ENCODE data around the gene FGF2.

The FGF2 gene

GRCh38 chr4:122857160-122857559, 30.5 kb downstream of the FGF2 start:
- H3K4me1 ChIP-seq (ENCODE audit: control insufficient read depth, insufficient read depth, low read depth, low read length), result peaks cover 7% of the 10 kb centered on the region
- peaks cover 0 to 2% of the 10 kb centered on the region in 2 experiments for H3K36me3 ChIP-seq (ENCODE audit: control insufficient read depth in 1 of 2, insufficient read depth in 2 of 2, low read depth in 1 of 2, low read length in 2 of 2)
- no peak overlapping the region for H4K8ac ChIP-seq (ENCODE audit: low read length)
- H3K18ac ChIP-seq (ENCODE audit: low read depth in 1 of 2, low read length in 2 of 2), result no peak overlapping the region
- H3K23ac ChIP-seq (ENCODE audit: low read length in 2 of 2), result no peak overlapping the region
- H3K27me3 ChIP-seq (ENCODE audit: control insufficient read depth in 1 of 2, insufficient read depth in 1 of 2, low read length in 2 of 2), result no peaks in the 10 kb centered on the region
- no peak overlapping the region for H2AK5ac ChIP-seq (ENCODE audit: low read length, severe bottlenecking)
- H3K9me3 ChIP-seq (ENCODE audit: control insufficient read depth, low read length), result no peaks in the 10 kb centered on the region
- no peak overlapping the region for H3K4ac ChIP-seq (ENCODE audit: low read depth in 1 of 2, low read length in 2 of 2)
- H3K4me3 ChIP-seq (ENCODE audit: insufficient read depth in 1 of 2, low read depth in 1 of 2, low read length in 2 of 2), result no peak overlapping the region
- no peak overlapping the region for H3K14ac ChIP-seq (ENCODE audit: low read length in 2 of 2)
- H2BK5ac ChIP-seq (ENCODE audit: low read depth, low read length, poor library complexity, severe bottlenecking), result no peak overlapping the region
- no peak overlapping the region for H3K4me2 ChIP-seq (ENCODE audit: low read length, poor library complexity, severe bottlenecking)
- no peak overlapping the region for H2BK120ac ChIP-seq (ENCODE audit: low read depth, low read length)
- H2BK15ac ChIP-seq (ENCODE audit: low read depth, poor library complexity, severe bottlenecking), result no peak overlapping the region
- H3K9ac ChIP-seq (ENCODE audit: low read length), result no peak overlapping the region
- H3K79me1 ChIP-seq (replicated peaks; ENCODE audit: low read length, poor library complexity, severe bottlenecking), result no peaks in the 10 kb centered on the region
- no peak overlapping the region for H3K27ac ChIP-seq (ENCODE audit: low read length, poor library complexity, severe bottlenecking)
- no peak for DNase-seq
- H4K91ac ChIP-seq (ENCODE audit: low read length), result no peak overlapping the region
- no peak overlapping the region for H2AFZ ChIP-seq (ENCODE audit: low read depth, low read length)
- no peak overlapping the region for H2BK12ac ChIP-seq (ENCODE audit: low read length in 2 of 2)
- 100% methylated on average over 1 of the region's 2 CpGs for WGBS

- Histone ChIP-seq H3K9ac (ENCODE audit: low read length) (no peak overlapping the region), H4K8ac (ENCODE audit: low read length) (peak overlapping the region; percentile 35), H2BK12ac (ENCODE audit: low read length in 2 of 2) (no peak overlapping the region), H3K4ac (ENCODE audit: low read depth in 1 of 2, low read length in 2 of 2) (no peak overlapping the region), H3K79me1 (replicated peaks; ENCODE audit: low read length, poor library complexity, severe bottlenecking) (no peaks in the 10 kb centered on the region), H2AK5ac (ENCODE audit: low read length, severe bottlenecking) (no peak overlapping the region), H2BK120ac (ENCODE audit: low read depth, low read length) (no peak overlapping the region), H3K14ac (ENCODE audit: low read length in 2 of 2) (no peak overlapping the region), H3K23ac (ENCODE audit: low read length in 2 of 2) (no peak overlapping the region), H3K27ac (ENCODE audit: low read length, poor library complexity, severe bottlenecking) (no peak overlapping the region), H3K4me2 (ENCODE audit: low read length, poor library complexity, severe bottlenecking) (no peak overlapping the region), H3K18ac (ENCODE audit: low read depth in 1 of 2, low read length in 2 of 2) (no peak overlapping the region), H2BK15ac (ENCODE audit: low read depth, poor library complexity, severe bottlenecking) (no peak overlapping the region), H3K9me3 (ENCODE audit: control insufficient read depth, low read length) (no peaks in the 10 kb centered on the region), H2BK5ac (ENCODE audit: low read depth, low read length, poor library complexity, severe bottlenecking) (no peak overlapping the region), H2AFZ (ENCODE audit: low read depth, low read length) (no peak overlapping the region), H3K27me3 (ENCODE audit: control insufficient read depth in 1 of 2, insufficient read depth in 1 of 2, low read length in 2 of 2) (no peaks in the 10 kb centered on the region), H3K36me3 (ENCODE audit: control insufficient read depth in 1 of 2, insufficient read depth in 2 of 2, low read depth in 1 of 2, low read length in 2 of 2) (peaks cover 0 to 2% of the 10 kb centered on the region in 2 experiments), H3K4me1 (ENCODE audit: control insufficient read depth, insufficient read depth, low read depth, low read length) (peaks cover 5% of the 10 kb centered on the region), H4K91ac (ENCODE audit: low read length) (no peak overlapping the region), H3K4me3 (ENCODE audit: insufficient read depth in 1 of 2, low read depth in 1 of 2, low read length in 2 of 2) (no peak overlapping the region)
- 73% methylated on average over 1 of the region's 2 CpGs for WGBS
- DNase-seq, result no peak
Measured at GRCh38 chr4:122858705-122859104, 32.1 kb downstream of the FGF2 start.

GRCh38 chr4:122861172-122861943, 34.7 kb downstream of the FGF2 start:
- no peak overlapping the region for H3K18ac ChIP-seq (ENCODE audit: low read depth in 1 of 2, low read length in 2 of 2)
- 99% methylated on average over 2 of the region's 2 CpGs for WGBS
- no peak for DNase-seq

GRCh38 chr4:122863639-122864038, 37.0 kb downstream of the FGF2 start:
- no peak overlapping the region for H3K4me3 ChIP-seq (ENCODE audit: insufficient read depth in 1 of 2, low read depth in 1 of 2, low read length in 2 of 2)
- no peak overlapping the region for H3K4me2 ChIP-seq (ENCODE audit: low read length, poor library complexity, severe bottlenecking)
- no peak overlapping the region for H2BK15ac ChIP-seq (ENCODE audit: low read depth, poor library complexity, severe bottlenecking)
- no peak overlapping the region for H2BK5ac ChIP-seq (ENCODE audit: low read depth, low read length, poor library complexity, severe bottlenecking)
- H2AK5ac ChIP-seq (ENCODE audit: low read length, severe bottlenecking), result no peak overlapping the region
- no peak overlapping the region for H2BK12ac ChIP-seq (ENCODE audit: low read length in 2 of 2)
- H3K27ac ChIP-seq (ENCODE audit: low read length, poor library complexity, severe bottlenecking), result no peak overlapping the region
- H3K18ac ChIP-seq (ENCODE audit: low read depth in 1 of 2, low read length in 2 of 2), result no peak overlapping the region
- H3K14ac ChIP-seq (ENCODE audit: low read length in 2 of 2), result no peak overlapping the region
- no peak overlapping the region for H3K4ac ChIP-seq (ENCODE audit: low read depth in 1 of 2, low read length in 2 of 2)
- H4K8ac ChIP-seq (ENCODE audit: low read length), result no peak overlapping the region
- H3K79me1 ChIP-seq (replicated peaks; ENCODE audit: low read length, poor library complexity, severe bottlenecking), result peaks cover 3% of the 10 kb centered on the region
- no peak for DNase-seq
- no peaks in the 10 kb centered on the region for H3K27me3 ChIP-seq (ENCODE audit: control insufficient read depth in 1 of 2, insufficient read depth in 1 of 2, low read length in 2 of 2)
- H2AFZ ChIP-seq (ENCODE audit: low read depth, low read length), result no peak overlapping the region
- H3K4me1 ChIP-seq (ENCODE audit: control insufficient read depth, insufficient read depth, low read depth, low read length), result peaks cover 2% of the 10 kb centered on the region
- H3K9me3 ChIP-seq (ENCODE audit: control insufficient read depth, low read length), result no peaks in the 10 kb centered on the region
- peaks cover 2 to 8% of the 10 kb centered on the region in 2 experiments for H3K36me3 ChIP-seq (ENCODE audit: control insufficient read depth in 1 of 2, insufficient read depth in 2 of 2, low read depth in 1 of 2, low read length in 2 of 2)
- no peak overlapping the region for H4K91ac ChIP-seq (ENCODE audit: low read length)
- no peak overlapping the region for H3K23ac ChIP-seq (ENCODE audit: low read length in 2 of 2)
- no peak overlapping the region for H2BK120ac ChIP-seq (ENCODE audit: low read depth, low read length)
- no CpG with 5 or more reads among the region's 1 CpG for WGBS
- H3K9ac ChIP-seq (ENCODE audit: low read length), result no peak overlapping the region

More at GRCh38 chr4:122861172-122861943, 34.7 kb downstream of the FGF2 start:
- Histone ChIP-seq H3K4me2 (ENCODE audit: low read length, poor library complexity, severe bottlenecking) (no peak overlapping the region), H2BK15ac (ENCODE audit: low read depth, poor library complexity, severe bottlenecking) (no peak overlapping the region), H2AFZ (ENCODE audit: low read depth, low read length) (no peak overlapping the region), H3K27me3 (ENCODE audit: control insufficient read depth in 1 of 2, insufficient read depth in 1 of 2, low read length in 2 of 2) (no peaks in the 10 kb centered on the region), H2BK12ac (ENCODE audit: low read length in 2 of 2) (no peak overlapping the region), H4K8ac (ENCODE audit: low read length) (no peak overlapping the region), H3K14ac (ENCODE audit: low read length in 2 of 2) (no peak overlapping the region), H2BK5ac (ENCODE audit: low read depth, low read length, poor library complexity, severe bottlenecking) (no peak overlapping the region), H3K27ac (ENCODE audit: low read length, poor library complexity, severe bottlenecking) (no peak overlapping the region), H3K9ac (ENCODE audit: low read length) (no peak overlapping the region), H2BK120ac (ENCODE audit: low read depth, low read length) (no peak overlapping the region), H3K23ac (ENCODE audit: low read length in 2 of 2) (no peak overlapping the region), H3K36me3 (ENCODE audit: control insufficient read depth in 1 of 2, insufficient read depth in 2 of 2, low read depth in 1 of 2, low read length in 2 of 2) (peaks cover 2 to 3% of the 10 kb centered on the region in 2 experiments), H3K4me1 (ENCODE audit: control insufficient read depth, insufficient read depth, low read depth, low read length) (peaks cover 3% of the 10 kb centered on the region), H3K79me1 (replicated peaks; ENCODE audit: low read length, poor library complexity, severe bottlenecking) (peaks cover 3% of the 10 kb centered on the region), H3K4ac (ENCODE audit: low read depth in 1 of 2, low read length in 2 of 2) (no peak overlapping the region), H3K4me3 (ENCODE audit: insufficient read depth in 1 of 2, low read depth in 1 of 2, low read length in 2 of 2) (no peak overlapping the region), H3K9me3 (ENCODE audit: control insufficient read depth, low read length) (no peaks in the 10 kb centered on the region), H4K91ac (ENCODE audit: low read length) (no peak overlapping the region), H2AK5ac (ENCODE audit: low read length, severe bottlenecking) (no peak overlapping the region)
